HepG2 (cell line): ENCODE results near the gene PPP4C. TPM values are rescaled to one million over a fixed set of nuclear protein-coding genes. Genes with fewer than 3 reads are reported as not detected.

Source experiments
- CC2D1A ChIP-seq: sonication (generic); formaldehyde crosslinking; IDR thresholded peaks from 2 replicates; pipeline ENCODE4 v1.8.1; 2023; ENCODE audit warnings: mild to moderate bottlenecking, missing genetic modification reagents
- CREM ChIP-seq, 2 experiments: sonication (generic) in 1 of 2; formaldehyde crosslinking in 1 of 2; IDR thresholded peaks; 2 replicates each; pipeline versions ENCODE4 v1.4.0 to v1.6.1; 2016 to 2020; ENCODE audit warnings: antibody characterized with exemption in 1 of 2, mild to moderate bottlenecking in 1 of 2, missing genetic modification reagents in 1 of 2
- E2F1 ChIP-seq: sonication (generic); formaldehyde crosslinking; IDR thresholded peaks from 2 replicates; pipeline ENCODE4 v1.5.0; 2020; ENCODE audit warnings: missing genetic modification reagents
- HMGA1 ChIP-seq: sonication (generic); formaldehyde crosslinking; conservative IDR thresholded peaks from 2 replicates; pipeline ENCODE4 v1.4.0; 2020; ENCODE audit warnings: missing genetic modification reagents
- IRF2 ChIP-seq: IDR thresholded peaks from 2 replicates; pipeline ENCODE4 v1.6.1; 2018; ENCODE audit warnings: missing genetic modification reagents, missing compliant biosample characterization
- ISL2 ChIP-seq: sonication (generic); formaldehyde crosslinking; IDR thresholded peaks from 2 replicates; pipeline ENCODE4 v1.5.0; 2020; ENCODE audit warnings: missing genetic modification reagents
- MAX ChIP-seq: IDR thresholded peaks from 2 replicates; pipeline ENCODE4 v1.6.1; 2012; ENCODE audit warnings: inconsistent platforms
- MED13 ChIP-seq: sonication (generic); formaldehyde crosslinking; IDR thresholded peaks from 2 replicates; pipeline ENCODE4 v1.5.0; 2020; ENCODE audit warnings: missing genetic modification reagents
- MLX ChIP-seq: IDR thresholded peaks from 2 replicates; pipeline ENCODE4 v1.6.1; 2016
- NFYB ChIP-seq: sonication (generic); formaldehyde crosslinking; IDR thresholded peaks from 2 replicates; pipeline ENCODE4 v1.4.0; 2020; ENCODE audit warnings: missing genetic modification reagents
- NR2F2 ChIP-seq: IDR thresholded peaks from 2 replicates; pipeline ENCODE4 v1.6.1; 2012; ENCODE audit warnings: low read depth, inconsistent platforms, borderline replicate concordance
- POGK ChIP-seq: sonication (generic); formaldehyde crosslinking; conservative IDR thresholded peaks from 2 replicates; pipeline ENCODE4 v1.8.0; 2022; ENCODE audit warnings: mild to moderate bottlenecking, moderate library complexity, missing genetic modification reagents
- RARG ChIP-seq: sonication (generic); formaldehyde crosslinking; IDR thresholded peaks from 2 replicates; pipeline ENCODE4 v1.4.0; 2020; ENCODE audit warnings: low read depth, mild to moderate bottlenecking, missing genetic modification reagents
- SNRNP70 ChIP-seq: fragments of 200-400 bp; formaldehyde crosslinking; IDR thresholded peaks from 2 replicates; pipeline ENCODE4 v1.6.1; 2017; ENCODE audit warnings: mild to moderate bottlenecking, low read depth, low read length, moderate library complexity
- TOPORS ChIP-seq: sonication (generic); formaldehyde crosslinking; IDR thresholded peaks from 2 replicates; pipeline ENCODE4 v1.8.0; 2023; ENCODE audit warnings: mild to moderate bottlenecking, missing genetic modification reagents
- ZNF17 ChIP-seq: sonication (generic); formaldehyde crosslinking; IDR thresholded peaks from 2 replicates; pipeline ENCODE4 v1.5.0; 2020; ENCODE audit warnings: mild to moderate bottlenecking, missing genetic modification reagents
- ZNF235 ChIP-seq: sonication (generic); formaldehyde crosslinking; IDR thresholded peaks from 2 replicates; pipeline ENCODE4 v1.8.1; 2023; ENCODE audit warnings: mild to moderate bottlenecking, missing genetic modification reagents, borderline replicate concordance
- ZNF33B ChIP-seq: sonication (generic); formaldehyde crosslinking; IDR thresholded peaks from 2 replicates; pipeline ENCODE4 v1.5.1; 2020; ENCODE audit warnings: mild to moderate bottlenecking, missing genetic modification reagents
- ZNF552 ChIP-seq: sonication (generic); formaldehyde crosslinking; IDR thresholded peaks from 2 replicates; pipeline ENCODE4 v1.9.0; 2022; ENCODE audit warnings: missing genetic modification reagents, mild to moderate bottlenecking, borderline replicate concordance
- ZNF644 ChIP-seq: IDR thresholded peaks from 2 replicates; pipeline ENCODE4 v1.6.1; 2016; ENCODE audit warnings: low read depth
- ZNF780A ChIP-seq: sonication (generic); formaldehyde crosslinking; IDR thresholded peaks from 2 replicates; pipeline ENCODE4 v1.8.0; 2022; ENCODE audit warnings: mild to moderate bottlenecking, missing genetic modification reagents, moderate library complexity
- polyA plus RNA-seq, 8 experiments: library from polyadenylated mRNA; depleted of rRNA in 3 of 8; stranded (reverse) in 7 of 8; unstranded in 1 of 8; fragments of >200 nt; fragmentation: Illumina TruSeq in 4 of 8; extraction: Trizol in 4 of 8; gene quantifications; 2 replicates each; pipeline versions ENCODE4 v1.2.1 to v1.2.3, GENCODE V29; 2011 to 2016; ENCODE audit warnings: low read depth in 4 of 8, missing spikeins in 1 of 8, mixed read lengths in 1 of 8; ENCODE audit not compliant: insufficient read depth in 1 of 8
- total RNA-seq, 5 experiments: library from RNA; depleted of rRNA; stranded (reverse); fragments of >200 nt; fragmentation: Illumina TruSeq; extraction: Trizol; gene quantifications; 2 replicates each; pipeline ENCODE4 v1.2.3, GENCODE V29; 2016; ENCODE audit warnings: low read depth in 1 of 5
- TF ChIP-seq, protein P1 (sequence below): sonication (generic); formaldehyde crosslinking; IDR thresholded peaks from 2 replicates; pipeline ENCODE4 v1.5.0; 2020; ENCODE audit warnings: mild to moderate bottlenecking, missing genetic modification reagents

PPP4C gene
- total and polyA plus RNA-seq, 2 of the 13 experiments (the other 11 are each of a cell fraction or from before 2014, with no cell fraction given), result 176 to 220 TPM

DNA sequence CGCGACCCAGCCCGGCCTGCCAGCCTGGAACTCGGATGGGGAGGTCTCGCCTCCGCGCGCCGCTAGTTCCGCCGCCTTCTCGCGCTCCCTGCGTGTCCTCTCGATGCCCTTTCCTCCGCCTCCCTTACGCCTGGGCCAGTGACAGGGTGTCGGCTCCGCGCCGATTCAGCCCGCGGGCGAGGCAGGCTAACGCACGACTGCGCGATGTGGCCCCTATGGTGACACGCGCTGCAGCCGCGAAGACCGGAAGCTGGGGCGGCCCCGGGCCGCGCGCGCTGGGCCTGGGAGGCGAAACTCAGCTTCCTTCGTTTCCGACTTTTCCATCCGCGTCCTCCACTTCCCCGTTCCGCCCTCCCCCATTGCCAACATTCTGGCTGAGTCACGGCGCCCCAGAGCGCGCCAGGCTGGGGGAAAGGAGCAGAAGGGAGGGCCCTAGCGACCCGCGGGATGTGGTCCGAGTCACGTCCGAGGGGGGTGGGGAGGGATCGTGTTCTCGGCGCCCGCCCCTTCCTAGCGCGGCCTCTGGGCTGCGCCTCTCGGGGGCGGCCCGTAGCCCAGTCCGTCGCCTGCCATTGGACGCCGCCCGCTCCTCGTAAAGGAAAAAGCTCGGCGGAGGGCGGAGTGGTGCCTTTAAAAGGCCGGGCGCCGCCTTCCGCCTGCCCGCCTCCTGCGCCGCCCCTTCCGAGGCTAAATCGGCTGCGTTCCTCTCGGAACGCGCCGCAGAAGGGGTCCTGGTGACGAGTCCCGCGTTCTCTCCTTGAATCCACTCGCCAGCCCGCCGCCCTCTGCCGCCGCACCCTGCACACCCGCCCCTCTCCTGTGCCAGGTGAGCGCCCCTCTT is 10.5 kb upstream of the PPP4C start, which contains the start of gene ALDOA (continued):
- 0 out of 2 replicates have a peak, but pooled peaks have one; percentile 6 for TF ChIP-seq ZNF644
- TF ChIP-seq, protein P1, sequence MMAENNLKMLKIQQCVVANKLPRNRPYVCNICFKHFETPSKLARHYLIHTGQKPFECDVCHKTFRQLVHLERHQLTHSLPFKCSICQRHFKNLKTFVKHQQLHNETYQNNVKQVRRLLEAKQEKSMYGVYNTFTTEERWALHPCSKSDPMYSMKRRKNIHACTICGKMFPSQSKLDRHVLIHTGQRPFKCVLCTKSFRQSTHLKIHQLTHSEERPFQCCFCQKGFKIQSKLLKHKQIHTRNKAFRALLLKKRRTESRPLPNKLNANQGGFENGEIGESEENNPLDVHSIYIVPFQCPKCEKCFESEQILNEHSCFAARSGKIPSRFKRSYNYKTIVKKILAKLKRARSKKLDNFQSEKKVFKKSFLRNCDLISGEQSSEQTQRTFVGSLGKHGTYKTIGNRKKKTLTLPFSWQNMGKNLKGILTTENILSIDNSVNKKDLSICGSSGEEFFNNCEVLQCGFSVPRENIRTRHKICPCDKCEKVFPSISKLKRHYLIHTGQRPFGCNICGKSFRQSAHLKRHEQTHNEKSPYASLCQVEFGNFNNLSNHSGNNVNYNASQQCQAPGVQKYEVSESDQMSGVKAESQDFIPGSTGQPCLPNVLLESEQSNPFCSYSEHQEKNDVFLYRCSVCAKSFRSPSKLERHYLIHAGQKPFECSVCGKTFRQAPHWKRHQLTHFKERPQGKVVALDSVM (CRISPR knock-in tag), result peak; percentile 81; the same call in 1 of the 2 replicates
- peak; percentile 42; the same call in 1 of the 2 replicates for TF ChIP-seq ZNF33B
- TF ChIP-seq MAX, result peak; percentile 98
- peak; percentile 89 for TF ChIP-seq NFYB (CRISPR knock-in tag)
- peak; percentile 56; the same call in 1 of the 2 replicates for TF ChIP-seq NR2F2
- TF ChIP-seq ZNF235 (CRISPR knock-in tag), result peak; percentile 87
- no peak; the same call in none of the 2 replicates for TF ChIP-seq RARG (CRISPR knock-in tag)
- TF ChIP-seq MLX, result peak; percentile 58
- no peak for TF ChIP-seq HMGA1 (CRISPR knock-in tag)
- TF ChIP-seq CREM (IDR thresholded peaks at IDR 0.05), result peak; percentile 59; the same call in 1 of the 2 replicates
- no peak for TF ChIP-seq CREM (CRISPR knock-in tag; IDR thresholded peaks at IDR 0.05)
- TF ChIP-seq POGK (CRISPR knock-in tag), result peak; percentile 97
- peak; percentile 74 for TF ChIP-seq ISL2
- TF ChIP-seq MED13 (CRISPR knock-in tag), result no peak; the same call in 1 of the 2 replicates
- TF ChIP-seq ZNF552, result peak; percentile 98
- peak; percentile 88 for TF ChIP-seq TOPORS (CRISPR knock-in tag)
- TF ChIP-seq ZNF17 (CRISPR knock-in tag), result no peak; the same call in 1 of the 2 replicates
- TF ChIP-seq E2F1 (CRISPR knock-in tag), result peak; percentile 94
- TF ChIP-seq IRF2 (CRISPR knock-in tag), result peak; percentile 77
- TF ChIP-seq ZNF780A (CRISPR knock-in tag), result no peak; the same call in 1 of the 2 replicates
- no peak for TF ChIP-seq SNRNP70
- TF ChIP-seq CC2D1A (CRISPR knock-in tag), result 0 out of 2 replicates have a peak, but pooled peaks have one; percentile 79
